Measurements from ENCODE around the gene CTNNB1.

DNA sequence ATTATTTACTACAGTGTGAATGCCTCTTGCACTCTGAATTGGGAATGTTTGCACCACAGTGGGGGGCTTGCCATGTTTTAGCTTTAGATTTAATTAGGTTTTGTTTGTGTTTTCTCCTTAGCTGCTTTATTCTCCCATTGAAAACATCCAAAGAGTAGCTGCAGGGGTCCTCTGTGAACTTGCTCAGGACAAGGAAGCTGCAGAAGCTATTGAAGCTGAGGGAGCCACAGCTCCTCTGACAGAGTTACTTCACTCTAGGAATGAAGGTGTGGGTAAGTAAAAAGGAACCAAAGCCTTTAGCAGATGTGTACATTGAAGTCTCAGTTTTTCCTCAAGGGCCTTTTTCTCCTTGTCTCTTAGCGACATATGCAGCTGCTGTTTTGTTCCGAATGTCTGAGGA is 36.9 kb downstream of the CTNNB1 start:
- TF ChIP-seq, protein P1, sequence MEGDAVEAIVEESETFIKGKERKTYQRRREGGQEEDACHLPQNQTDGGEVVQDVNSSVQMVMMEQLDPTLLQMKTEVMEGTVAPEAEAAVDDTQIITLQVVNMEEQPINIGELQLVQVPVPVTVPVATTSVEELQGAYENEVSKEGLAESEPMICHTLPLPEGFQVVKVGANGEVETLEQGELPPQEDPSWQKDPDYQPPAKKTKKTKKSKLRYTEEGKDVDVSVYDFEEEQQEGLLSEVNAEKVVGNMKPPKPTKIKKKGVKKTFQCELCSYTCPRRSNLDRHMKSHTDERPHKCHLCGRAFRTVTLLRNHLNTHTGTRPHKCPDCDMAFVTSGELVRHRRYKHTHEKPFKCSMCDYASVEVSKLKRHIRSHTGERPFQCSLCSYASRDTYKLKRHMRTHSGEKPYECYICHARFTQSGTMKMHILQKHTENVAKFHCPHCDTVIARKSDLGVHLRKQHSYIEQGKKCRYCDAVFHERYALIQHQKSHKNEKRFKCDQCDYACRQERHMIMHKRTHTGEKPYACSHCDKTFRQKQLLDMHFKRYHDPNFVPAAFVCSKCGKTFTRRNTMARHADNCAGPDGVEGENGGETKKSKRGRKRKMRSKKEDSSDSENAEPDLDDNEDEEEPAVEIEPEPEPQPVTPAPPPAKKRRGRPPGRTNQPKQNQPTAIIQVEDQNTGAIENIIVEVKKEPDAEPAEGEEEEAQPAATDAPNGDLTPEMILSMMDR (IDR thresholded peaks at IDR 0.05) = no peak
- no peak for TF ChIP-seq POLR2A (IDR thresholded peaks at IDR 0.05)

All from Peyer's patch (tissue), 4 donors.